Measurements from ENCODE around the gene MYO1E. TPM values are rescaled to one million over a fixed set of nuclear protein-coding genes. Genes with fewer than 3 reads are reported as not detected.

The MYO1E gene
- total RNA-seq, 1 donor from 2014 or later: 190 TPM

DNA sequence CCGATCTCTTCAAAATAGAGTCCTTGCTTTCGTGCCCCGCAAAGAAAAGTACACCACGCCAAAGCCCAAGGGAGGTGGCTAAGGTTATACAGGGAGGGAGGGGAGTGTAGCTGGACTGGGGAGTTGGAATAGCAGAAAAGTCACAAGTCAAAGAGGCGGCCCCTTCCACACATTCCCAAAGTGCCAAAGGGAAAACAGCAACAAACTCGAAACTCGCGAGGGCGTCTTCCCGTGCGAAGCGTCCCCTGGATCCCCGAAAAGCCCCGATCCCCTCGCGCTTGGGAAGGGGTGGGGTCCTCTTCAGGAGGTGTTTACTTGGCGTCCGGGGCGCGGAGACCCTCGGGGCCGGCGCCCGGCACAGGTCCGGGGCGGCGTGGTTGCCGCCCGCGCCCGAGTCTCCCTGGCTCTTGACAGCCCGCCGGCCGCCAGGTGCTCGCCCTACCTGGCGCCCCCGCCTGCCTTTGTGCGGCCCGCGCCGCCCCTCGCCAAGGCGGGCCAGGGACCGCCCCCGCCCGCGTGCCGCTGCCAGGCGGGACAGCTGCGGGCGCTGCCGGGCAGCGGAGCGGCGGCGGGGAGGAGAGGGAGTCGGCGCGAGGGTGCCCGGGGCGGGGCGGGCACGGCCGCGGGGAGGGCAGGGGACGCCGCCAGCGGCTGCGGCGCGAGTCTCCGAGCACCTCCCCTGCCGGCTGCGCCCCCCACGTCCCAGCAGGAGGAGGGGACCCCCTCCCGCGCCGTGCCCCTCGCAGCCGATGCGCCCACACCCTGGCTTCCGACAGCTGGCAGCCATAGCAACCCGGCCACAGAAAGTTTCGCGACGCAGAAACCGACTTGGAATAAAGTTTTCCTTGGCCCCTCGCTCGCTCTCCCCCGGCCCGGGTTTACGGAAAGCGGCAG is 966 bp downstream of the MYO1E start:
- DNase-seq (ENCODE audit: low read depth): no peak
- TF ChIP-seq, protein P1, sequence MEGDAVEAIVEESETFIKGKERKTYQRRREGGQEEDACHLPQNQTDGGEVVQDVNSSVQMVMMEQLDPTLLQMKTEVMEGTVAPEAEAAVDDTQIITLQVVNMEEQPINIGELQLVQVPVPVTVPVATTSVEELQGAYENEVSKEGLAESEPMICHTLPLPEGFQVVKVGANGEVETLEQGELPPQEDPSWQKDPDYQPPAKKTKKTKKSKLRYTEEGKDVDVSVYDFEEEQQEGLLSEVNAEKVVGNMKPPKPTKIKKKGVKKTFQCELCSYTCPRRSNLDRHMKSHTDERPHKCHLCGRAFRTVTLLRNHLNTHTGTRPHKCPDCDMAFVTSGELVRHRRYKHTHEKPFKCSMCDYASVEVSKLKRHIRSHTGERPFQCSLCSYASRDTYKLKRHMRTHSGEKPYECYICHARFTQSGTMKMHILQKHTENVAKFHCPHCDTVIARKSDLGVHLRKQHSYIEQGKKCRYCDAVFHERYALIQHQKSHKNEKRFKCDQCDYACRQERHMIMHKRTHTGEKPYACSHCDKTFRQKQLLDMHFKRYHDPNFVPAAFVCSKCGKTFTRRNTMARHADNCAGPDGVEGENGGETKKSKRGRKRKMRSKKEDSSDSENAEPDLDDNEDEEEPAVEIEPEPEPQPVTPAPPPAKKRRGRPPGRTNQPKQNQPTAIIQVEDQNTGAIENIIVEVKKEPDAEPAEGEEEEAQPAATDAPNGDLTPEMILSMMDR (IDR thresholded peaks at IDR 0.05; ENCODE audit: insufficient read depth, low read length, poor library complexity, severe bottlenecking): no peak
- H3K4me3 ChIP-seq (ENCODE audit: low read depth, low read length): peak overlapping the region; percentile 72
- no peaks in the 10 kb centered on the region for H3K27me3 ChIP-seq (ENCODE audit: control insufficient read depth, insufficient read depth, low read length)
- no peaks in the 10 kb centered on the region for H3K36me3 ChIP-seq (ENCODE audit: control insufficient read depth, insufficient read depth, low read length)

DNA sequence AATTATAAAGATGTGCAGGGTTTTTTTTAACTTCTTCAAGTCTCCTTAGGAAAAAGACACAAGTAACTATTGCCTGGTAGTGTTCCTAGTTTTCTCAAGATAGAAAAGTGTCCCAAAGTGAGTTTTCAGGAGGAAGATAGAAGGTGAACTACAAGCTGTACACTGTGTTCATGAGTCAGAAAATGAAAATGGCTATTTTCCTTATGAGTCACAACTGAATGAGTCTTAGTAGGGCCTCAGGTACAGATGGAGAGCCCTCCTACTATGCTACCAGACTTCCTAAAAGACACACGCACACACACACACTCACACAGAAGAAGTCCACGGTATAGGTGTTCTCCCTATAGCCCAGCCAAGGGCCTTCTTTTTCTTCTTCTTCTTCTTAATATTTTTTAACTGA is 3.1 kb downstream of the MYO1E start:
- Histone ChIP-seq H3K36me3 (ENCODE audit: control insufficient read depth, insufficient read depth, low read length) (no peaks in the 10 kb centered on the region), H3K4me3 (ENCODE audit: low read depth, low read length) (no peak overlapping the region), H3K27me3 (ENCODE audit: control insufficient read depth, insufficient read depth, low read length) (no peaks in the 10 kb centered on the region)
- no peak for DNase-seq (ENCODE audit: low read depth)
- TF ChIP-seq, protein P1 (IDR thresholded peaks at IDR 0.05; ENCODE audit: insufficient read depth, low read length, poor library complexity, severe bottlenecking): no peak

DNA sequence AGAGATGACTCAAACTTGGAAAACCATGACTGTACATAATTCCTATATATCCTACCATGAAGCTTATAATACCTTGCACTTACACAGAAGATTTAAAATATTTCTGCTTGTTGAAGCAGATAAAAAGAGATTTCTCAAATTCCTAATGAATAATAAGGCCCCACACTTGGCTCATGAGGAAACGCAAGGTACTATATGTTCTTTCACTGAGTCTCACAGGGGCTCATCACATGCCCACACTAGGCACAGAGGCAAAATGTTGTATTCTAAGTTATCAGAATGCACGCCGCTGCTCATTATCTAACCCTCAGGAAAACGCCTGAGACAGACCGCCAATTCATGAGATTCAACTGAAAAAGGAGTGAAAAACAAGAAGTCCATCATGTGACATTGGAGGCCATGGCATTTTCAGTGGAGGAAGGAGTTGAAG is 5.6 kb downstream of the MYO1E start:
- Histone ChIP-seq H3K4me3 (ENCODE audit: low read depth, low read length) (no peak overlapping the region), H3K36me3 (ENCODE audit: control insufficient read depth, insufficient read depth, low read length) (no peaks in the 10 kb centered on the region), H3K27me3 (ENCODE audit: control insufficient read depth, insufficient read depth, low read length) (no peaks in the 10 kb centered on the region)
- TF ChIP-seq, protein P1 (IDR thresholded peaks at IDR 0.05; ENCODE audit: insufficient read depth, low read length, poor library complexity, severe bottlenecking): no peak
- DNase-seq (ENCODE audit: low read depth): no peak

DNA sequence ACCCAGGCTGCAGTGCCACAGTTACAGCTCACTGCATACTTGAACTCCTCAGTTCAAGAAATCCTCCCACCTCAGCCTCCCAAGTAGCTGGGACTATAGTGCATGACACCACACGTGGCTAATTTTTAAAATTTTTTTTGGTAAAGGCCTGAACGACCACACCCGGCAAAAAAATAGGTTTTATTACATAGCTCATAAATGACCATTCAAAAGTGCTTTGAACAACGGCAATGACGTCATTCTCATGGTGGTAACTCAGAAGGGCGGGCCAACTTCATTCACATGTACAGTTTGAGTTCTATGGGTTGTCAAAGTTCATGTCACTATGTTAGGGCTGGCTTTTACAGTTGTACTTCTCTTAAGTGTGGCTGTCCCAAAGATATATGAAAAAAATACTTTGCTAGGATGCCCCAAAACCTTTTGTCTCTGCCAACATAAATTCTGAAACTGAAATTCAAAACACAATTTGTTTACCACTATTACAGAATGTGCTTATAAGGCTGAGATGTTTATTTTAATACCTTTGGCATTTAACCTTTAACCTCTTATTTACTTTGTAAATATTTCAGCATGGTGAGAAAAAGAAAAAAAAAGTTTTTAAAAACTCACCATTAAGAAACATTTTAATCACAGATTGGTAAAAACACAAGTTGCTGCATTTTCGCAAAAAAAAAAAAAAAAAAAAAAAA is 6.2 kb downstream of the MYO1E start:
- no peak overlapping the region for H3K4me3 ChIP-seq (ENCODE audit: low read depth, low read length)
- DNase-seq (ENCODE audit: low read depth): no peak
- TF ChIP-seq, protein P1 (IDR thresholded peaks at IDR 0.05; ENCODE audit: insufficient read depth, low read length, poor library complexity, severe bottlenecking): no peak
- no peaks in the 10 kb centered on the region for H3K36me3 ChIP-seq (ENCODE audit: control insufficient read depth, insufficient read depth, low read length)
- H3K27me3 ChIP-seq (ENCODE audit: control insufficient read depth, insufficient read depth, low read length): no peaks in the 10 kb centered on the region

DNA sequence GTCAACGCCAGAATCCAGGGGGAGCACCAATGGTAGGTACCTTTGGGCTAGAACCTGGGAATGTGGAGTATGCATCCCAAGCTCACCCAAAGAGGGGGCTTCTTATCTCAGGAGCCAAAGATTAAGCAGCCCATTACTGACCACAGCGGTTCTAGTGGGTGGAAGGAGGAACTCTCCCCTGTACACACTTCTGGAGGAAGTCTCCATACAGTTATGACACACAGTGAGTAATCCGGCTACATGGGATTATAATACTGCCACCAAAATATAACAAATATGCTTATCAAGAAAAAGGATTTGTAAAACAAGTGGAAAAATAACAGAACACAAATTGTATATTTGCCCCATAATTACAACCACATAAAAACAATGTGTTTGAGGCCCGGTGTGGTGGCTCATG is 8.4 kb downstream of the MYO1E start:
- TF ChIP-seq, protein P1 (IDR thresholded peaks at IDR 0.05; ENCODE audit: insufficient read depth, low read length, poor library complexity, severe bottlenecking): no peak

More for the DNA sequence above, 8.4 kb downstream of the MYO1E start:
- H3K27me3 ChIP-seq (ENCODE audit: control insufficient read depth, insufficient read depth, low read length): no peaks in the 10 kb centered on the region
- no peaks in the 10 kb centered on the region for H3K36me3 ChIP-seq (ENCODE audit: control insufficient read depth, insufficient read depth, low read length)
- no peak overlapping the region for H3K4me3 ChIP-seq (ENCODE audit: low read depth, low read length)
- DNase-seq (ENCODE audit: low read depth): no peak
